HUES48 (cell line): ENCODE data around the gene OR4C3.

Experiments used
- H3K27ac ChIP-seq: one replicate; pipeline ENCODE4 v1.7.0; 2013; ENCODE audit warnings: low read depth, low read length, inconsistent platforms
- H3K27me3 ChIP-seq: 2 replicates; pipeline ENCODE4 v1.6.1; 2013; ENCODE audit warnings: mild to moderate bottlenecking, low read length; ENCODE audit not compliant: control insufficient read depth, insufficient read depth
- H3K36me3 ChIP-seq: 2 replicates; pipeline ENCODE4 v1.6.1; 2013; ENCODE audit warnings: low read length; ENCODE audit not compliant: control insufficient read depth, insufficient read depth
- H3K4me1 ChIP-seq: 2 replicates; pipeline ENCODE4 v1.6.1; 2013; ENCODE audit warnings: mild to moderate bottlenecking, low read length; ENCODE audit not compliant: control insufficient read depth, insufficient read depth
- H3K4me3 ChIP-seq: 2 replicates; pipeline ENCODE4 v1.5.1; 2013; ENCODE audit warnings: mild to moderate bottlenecking, low read depth, low read length
- H3K9ac ChIP-seq: 2 replicates; pipeline ENCODE4 v1.6.1; 2013; ENCODE audit warnings: mild to moderate bottlenecking, low read depth, low read length, moderate library complexity
- H3K9me3 ChIP-seq: 2 replicates; pipeline ENCODE4 v1.6.1; 2013; ENCODE audit warnings: low read length; ENCODE audit not compliant: control insufficient read depth, insufficient read depth

OR4C3 gene

DNA sequence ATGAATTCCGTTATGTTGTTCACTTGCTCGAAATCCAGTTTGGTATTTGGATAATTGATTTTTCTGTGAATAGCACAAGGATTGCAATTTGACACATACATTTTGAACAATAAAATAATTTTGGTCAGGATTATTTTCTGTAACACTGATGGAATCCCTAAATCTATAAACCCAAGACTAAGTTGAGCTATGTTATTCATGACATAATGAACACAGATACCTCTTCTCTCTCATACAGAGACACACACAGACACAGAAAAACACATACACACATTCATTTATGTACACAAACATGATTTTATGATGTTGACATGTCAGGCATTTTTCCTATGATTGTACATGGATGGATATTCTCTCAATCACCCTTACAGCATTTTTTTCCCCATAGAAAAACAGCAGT lies 41.6 kb downstream of the OR4C3 start, which contains the start of gene OR4C5:
TSS of gene OR4C5 (minus strand) at position 101 of the 400 bp plus-strand sequence. CDS start at position 101, 0 bp downstream.
- Histone ChIP-seq H3K4me3 (no peak within 1 kb of the TSS), H3K9me3 (peaks cover 86% of the 10 kb centered on the region)

More for the DNA sequence above, 41.6 kb downstream of the OR4C3 start, which contains the start of gene OR4C5:
- no peaks in the 10 kb centered on the region for H3K27me3 ChIP-seq
- H3K27ac ChIP-seq, result no peak within 1 kb of the TSS
- H3K36me3 ChIP-seq, result no peaks in the 10 kb centered on the region
- H3K9ac ChIP-seq, result no peak within 1 kb of the TSS
- no peaks in the 10 kb centered on the region for H3K4me1 ChIP-seq
